Adrenal gland (tissue), 5 donors: ENCODE results near the gene NAT8L.

Experiments
- CTCF ChIP-seq, 6 experiments: fragments of 450-650 bp in 4 of 6; fragments of 200-600 bp in 2 of 6; sonication (generic) in 1 of 6; IDR thresholded peaks; 1 replicate in 5 of 6; 2 replicates in 1 of 6; pipeline versions ENCODE4 v1.5.1 to v1.8.0; 2016 to 2021; ENCODE audit warnings: antibody characterized with exemption in 6 of 6, mild to moderate bottlenecking in 2 of 6, moderate library complexity in 1 of 6
- POLR2A ChIP-seq, 2 donors: fragments of 450-650 bp; IDR thresholded peaks; one replicate each; pipeline ENCODE4 v1.6.1; 2017; ENCODE audit warnings: antibody characterized with exemption in 2 of 2, mild to moderate bottlenecking in 2 of 2, moderate library complexity in 1 of 2
- donor health status: DM: no; HTN: no; CAD: no.

GRCh38 chr4:2009651-2010233, 49.4 kb upstream of the NAT8L start:
- TF ChIP-seq POLR2A (IDR thresholded peaks at IDR 0.05): peak in 1 of 2 donors; percentile 25
- peak in 5 of 6 experiments; percentile 18 to 59 (median 48) for TF ChIP-seq CTCF (IDR thresholded peaks at IDR 0.05)
